PC-9 (cell line): Measurements from ENCODE around the gene SLC1A4. TPM values are rescaled to one million over a fixed set of nuclear protein-coding genes. Genes with fewer than 3 reads are reported as not detected.

Experiments used
- BruUV-seq: library from RNA; stranded (reverse); fragments of 400-500 nt; replicated peaks from 2 replicates; lab custom pipeline; 2021; lab: Mats Ljungman, UMichigan
- CTCF ChIA-PET: fragments of 300-600 bp; sonication (Branson Sonifier 250); formaldehyde crosslinking; loops from one replicate; lab custom pipeline; 2022; ENCODE audit warnings: antibody characterized with exemption; lab: Charles Lee
- POLR2A ChIA-PET: fragments of 300-600 bp; sonication (Branson Sonifier 250); formaldehyde crosslinking; loops from one replicate; lab custom pipeline; 2022; ENCODE audit warnings: antibody characterized with exemption; ENCODE audit not compliant: unreplicated experiment; lab: Charles Lee
- DNase-seq, 2 experiments: peaks; one replicate each; pipeline versions ENCODE4 v3.0.0 to v3.0.0-alpha.2; 2015 to 2022; ENCODE audit warnings: mixed read lengths in 1 of 2
- H2AFZ ChIP-seq: fragments of 200-600 bp; sonication (generic); 2 replicates; pipeline ENCODE4 v1.8.1; 2017; ENCODE audit warnings: antibody characterized with exemption
- H3F3A ChIP-seq: fragments of 200-600 bp; sonication (generic); 2 replicates; pipeline ENCODE4 v1.8.1; 2017; ENCODE audit warnings: antibody characterized with exemption, mild to moderate bottlenecking, low read depth; ENCODE audit not compliant: insufficient read depth
- H3K27ac ChIP-seq: fragments of 200-600 bp; sonication (generic); 2 replicates; pipeline ENCODE4 v1.6.1; 2016; ENCODE audit warnings: mixed run types
- H3K27me3 ChIP-seq: fragments of 200-600 bp; sonication (generic); 2 replicates; pipeline ENCODE4 v1.6.1; 2016; ENCODE audit warnings: low read depth, mixed run types; ENCODE audit not compliant: insufficient read depth
- H3K36me3 ChIP-seq: fragments of 200-600 bp; sonication (generic); 2 replicates; pipeline ENCODE4 v1.6.1; 2016; ENCODE audit warnings: low read depth, mixed run types
- H3K4me1 ChIP-seq: fragments of 200-600 bp; sonication (generic); replicated peaks from 2 replicates; pipeline ENCODE4 v1.6.1; 2016; ENCODE audit warnings: mixed run types; ENCODE audit not compliant: insufficient read depth
- H3K4me2 ChIP-seq: fragments of 200-600 bp; sonication (generic); 2 replicates; pipeline ENCODE4 v1.6.1; 2017; ENCODE audit warnings: mixed run types
- H3K4me3 ChIP-seq: fragments of 200-600 bp; sonication (generic); 2 replicates; pipeline ENCODE4 v1.6.1; 2016; ENCODE audit warnings: mixed run types
- H3K79me2 ChIP-seq: fragments of 200-600 bp; sonication (generic); 2 replicates; pipeline ENCODE4 v1.6.1; 2017; ENCODE audit warnings: low read depth, mixed run types
- H3K9me2 ChIP-seq: fragments of 200-600 bp; sonication (generic); 2 replicates; pipeline ENCODE4 v1.8.1; 2017; ENCODE audit warnings: mild to moderate bottlenecking; ENCODE audit not compliant: insufficient read depth
- H3K9me3 ChIP-seq: fragments of 200-600 bp; sonication (generic); 2 replicates; pipeline ENCODE4 v1.8.1; 2016; ENCODE audit warnings: low read depth; ENCODE audit not compliant: insufficient read depth
- H4K20me1 ChIP-seq: fragments of 200-600 bp; sonication (generic); 2 replicates; pipeline ENCODE4 v1.8.1; 2017; ENCODE audit not compliant: insufficient read depth
- CTCF ChIP-seq: fragments of 200-600 bp; sonication (generic); conservative IDR thresholded peaks from 2 replicates; pipeline ENCODE4 v1.6.1; 2017; ENCODE audit warnings: mixed run types, antibody characterized with exemption, mild to moderate bottlenecking, moderate library complexity
- EZH2 ChIP-seq: fragments of 200-600 bp; sonication (generic); IDR thresholded peaks from 2 replicates; pipeline ENCODE4 v1.8.0; 2017; ENCODE audit warnings: antibody characterized with exemption, low read depth
- intact Hi-C: fragments of 100-400 bp; cut with micrococcal nuclease; formaldehyde crosslinking; loops from one replicate; pipeline ENCODE4 v1.10.0; 2022; ENCODE audit not compliant: unreplicated experiment
- total RNA-seq: library from RNA; stranded (reverse); gene quantifications from 2 replicates; pipeline ENCODE4 v1.2.3, GENCODE V29; 2021

SLC1A4 gene
- total RNA-seq, 1 experiment from 2014 or later: 8.7 TPM

GRCh38 chr2:64952511-64953482 lies 36.4 kb upstream of the SLC1A4 start:
- no peaks in the 10 kb centered on the region for H3K79me2 ChIP-seq
- no peaks in the 10 kb centered on the region for H3K9me2 ChIP-seq
- no peak overlapping the region for H2AFZ ChIP-seq
- H3K4me2 ChIP-seq: no peak overlapping the region
- 0 out of 2 replicates have a peak, but pooled peaks cover 6% of the 10 kb centered on the region for H3K4me1 ChIP-seq
- no peak overlapping the region for H3K4me3 ChIP-seq
- ChIA-PET POLR2A (no interaction called here), CTCF (no interaction called here)
- H3F3A ChIP-seq: no peaks in the 10 kb centered on the region
- H3K36me3 ChIP-seq: no peaks in the 10 kb centered on the region
- intact Hi-C loops: no loop called here
- BruUV-seq: no TSS peak
- no peak for TF ChIP-seq EZH2
- no peak for TF ChIP-seq CTCF
- H3K27ac ChIP-seq: no peak overlapping the region
- peak in 1 of 2 experiments; percentile 78 for DNase-seq
- 0 out of 2 replicates have a peak, but pooled peaks cover 6% of the 10 kb centered on the region for H3K27me3 ChIP-seq
- no peaks in the 10 kb centered on the region for H4K20me1 ChIP-seq
- no peaks in the 10 kb centered on the region for H3K9me3 ChIP-seq

- Histone ChIP-seq H2AFZ (no peak overlapping the region), H4K20me1 (no peaks in the 10 kb centered on the region), H3K4me1 (0 out of 2 replicates have a peak, but pooled peaks cover 6% of the 10 kb centered on the region), H3K9me2 (no peaks in the 10 kb centered on the region; the same call in 1 of the 2 replicates), H3K4me2 (no peak overlapping the region), H3K79me2 (no peaks in the 10 kb centered on the region), H3K27ac (no peak overlapping the region), H3K4me3 (no peak overlapping the region), H3F3A (no peaks in the 10 kb centered on the region), H3K9me3 (no peaks in the 10 kb centered on the region), H3K27me3 (0 out of 2 replicates have a peak, but pooled peaks cover 6% of the 10 kb centered on the region), H3K36me3 (no peaks in the 10 kb centered on the region)
- BruUV-seq: no TSS peak
- POLR2A ChIA-PET: no interaction called here
- CTCF ChIA-PET: no interaction called here
- intact Hi-C loops: no loop called here
- no peak for DNase-seq
- TF ChIP-seq EZH2 (no peak), CTCF (no peak)
Measured at GRCh38 chr2:64955467-64955866, 33.7 kb upstream of the SLC1A4 start.

- H3K4me2 ChIP-seq: no peak overlapping the region
- no peaks in the 10 kb centered on the region; the same call in 1 of the 2 replicates for H3K9me2 ChIP-seq
- no TSS peak for BruUV-seq
- H2AFZ ChIP-seq: no peak overlapping the region
- no peaks in the 10 kb centered on the region for H3K36me3 ChIP-seq
- 0 out of 2 replicates have a peak, but pooled peaks cover 6% of the 10 kb centered on the region for H3K27me3 ChIP-seq
- no peaks in the 10 kb centered on the region for H3K9me3 ChIP-seq
- no peak for TF ChIP-seq CTCF
- no peak for TF ChIP-seq EZH2
- H3F3A ChIP-seq: no peaks in the 10 kb centered on the region
- H3K79me2 ChIP-seq: no peaks in the 10 kb centered on the region
- CTCF ChIA-PET: no interaction called here
- H3K4me1 ChIP-seq: 0 out of 2 replicates have a peak, but pooled peaks cover 6% of the 10 kb centered on the region
- POLR2A ChIA-PET: no interaction called here
- no peak overlapping the region for H3K27ac ChIP-seq
- DNase-seq: no peak
- no peaks in the 10 kb centered on the region for H4K20me1 ChIP-seq
- intact Hi-C loops: no loop called here
- H3K4me3 ChIP-seq: no peak overlapping the region
Measured at GRCh38 chr2:64957109-64957903, 31.9 kb upstream of the SLC1A4 start.
